ENCODE data around the gene TTN.
A peak's percentile ranks its signal among the peaks of the same experiment; 100 is the strongest.

The TTN gene

DNA sequence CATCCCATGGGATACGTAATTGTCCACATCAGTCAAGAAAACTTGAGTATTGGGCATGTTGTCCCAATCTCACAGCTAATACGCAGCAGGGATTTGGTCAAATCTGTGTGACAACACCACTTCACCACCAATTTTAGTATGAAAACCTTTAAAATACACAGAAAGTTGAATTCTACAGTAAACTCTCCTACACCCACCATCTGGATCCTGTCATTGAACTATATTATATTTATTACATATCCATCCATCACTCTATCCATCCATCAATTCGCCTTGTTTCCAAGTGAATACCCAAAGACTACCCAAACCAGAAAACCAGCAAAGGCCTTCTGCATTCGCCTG lies 328.0 kb downstream of the TTN start:
- DNase-seq (ENCODE audit: low read depth) = no peak

GRCh38 chr2:178478439-178479274 lies 328.6 kb downstream of the TTN start, which contains the start of gene FKBP7:
FKBP7 (minus strand) TSS chr2:178478600; CDS start chr2:178478499, 101 bp downstream.
- TF ChIP-seq, protein P1, sequence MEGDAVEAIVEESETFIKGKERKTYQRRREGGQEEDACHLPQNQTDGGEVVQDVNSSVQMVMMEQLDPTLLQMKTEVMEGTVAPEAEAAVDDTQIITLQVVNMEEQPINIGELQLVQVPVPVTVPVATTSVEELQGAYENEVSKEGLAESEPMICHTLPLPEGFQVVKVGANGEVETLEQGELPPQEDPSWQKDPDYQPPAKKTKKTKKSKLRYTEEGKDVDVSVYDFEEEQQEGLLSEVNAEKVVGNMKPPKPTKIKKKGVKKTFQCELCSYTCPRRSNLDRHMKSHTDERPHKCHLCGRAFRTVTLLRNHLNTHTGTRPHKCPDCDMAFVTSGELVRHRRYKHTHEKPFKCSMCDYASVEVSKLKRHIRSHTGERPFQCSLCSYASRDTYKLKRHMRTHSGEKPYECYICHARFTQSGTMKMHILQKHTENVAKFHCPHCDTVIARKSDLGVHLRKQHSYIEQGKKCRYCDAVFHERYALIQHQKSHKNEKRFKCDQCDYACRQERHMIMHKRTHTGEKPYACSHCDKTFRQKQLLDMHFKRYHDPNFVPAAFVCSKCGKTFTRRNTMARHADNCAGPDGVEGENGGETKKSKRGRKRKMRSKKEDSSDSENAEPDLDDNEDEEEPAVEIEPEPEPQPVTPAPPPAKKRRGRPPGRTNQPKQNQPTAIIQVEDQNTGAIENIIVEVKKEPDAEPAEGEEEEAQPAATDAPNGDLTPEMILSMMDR (IDR thresholded peaks at IDR 0.05; ENCODE audit: low read length, missing control alignments) = peak; percentile 62
- peak within 1 kb of the TSS; percentile 71 for H3K4me3 ChIP-seq (replicated peaks; ENCODE audit: low read depth, low read length)
- peak; percentile 78 for DNase-seq (ENCODE audit: low read depth)

More for the DNA sequence above, 328.0 kb downstream of the TTN start:
- TF ChIP-seq, protein P1 (IDR thresholded peaks at IDR 0.05; ENCODE audit: low read length, missing control alignments) = no peak
- H3K4me3 ChIP-seq (replicated peaks; ENCODE audit: low read depth, low read length) = peak overlapping the region; percentile 71

GRCh38 chr2:178478130-178478438 lies 329.1 kb downstream of the TTN start:
- TF ChIP-seq, protein P1 (IDR thresholded peaks at IDR 0.05; ENCODE audit: low read length, missing control alignments) = no peak
- peak; percentile 32 for DNase-seq (ENCODE audit: low read depth)
- peak overlapping the region; percentile 71 for H3K4me3 ChIP-seq (replicated peaks; ENCODE audit: low read depth, low read length)

DNA sequence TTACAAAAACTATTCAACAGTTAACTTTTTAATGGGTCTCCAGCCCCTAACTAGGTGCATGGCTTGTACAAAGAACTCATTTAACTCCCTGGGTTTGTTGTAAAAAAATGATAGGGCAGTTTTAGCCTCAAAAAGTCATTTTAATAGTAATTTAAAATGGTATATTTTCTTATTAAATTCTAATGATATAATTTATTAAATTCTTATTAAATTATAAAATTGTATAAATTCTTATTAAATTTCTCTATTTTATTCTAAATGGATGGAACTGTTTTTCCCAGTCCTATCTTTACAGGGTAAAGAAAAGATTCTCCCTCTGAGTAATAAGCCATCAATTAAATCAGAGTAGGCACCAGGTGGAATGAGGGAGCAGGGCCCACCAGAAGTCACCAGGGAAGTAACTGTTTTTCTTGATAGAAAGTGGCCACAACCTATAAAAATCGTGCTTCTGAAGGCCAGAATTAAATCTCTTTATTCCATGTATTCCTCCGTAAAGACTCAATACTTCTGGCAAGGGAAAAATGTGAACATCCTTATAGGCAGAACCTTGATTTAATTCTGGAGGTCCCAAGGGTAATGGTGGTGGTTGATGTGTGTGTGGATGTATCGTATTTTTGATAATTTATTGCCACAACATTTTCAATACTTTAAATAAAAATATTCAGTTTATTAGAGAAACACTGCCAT lies 329.6 kb downstream of the TTN start:
- TF ChIP-seq, protein P1 (IDR thresholded peaks at IDR 0.05; ENCODE audit: low read length, missing control alignments) = no peak
- DNase-seq (ENCODE audit: low read depth) = no peak
- H3K4me3 ChIP-seq (replicated peaks; ENCODE audit: low read depth, low read length) = peak overlapping the region; percentile 71

DNA sequence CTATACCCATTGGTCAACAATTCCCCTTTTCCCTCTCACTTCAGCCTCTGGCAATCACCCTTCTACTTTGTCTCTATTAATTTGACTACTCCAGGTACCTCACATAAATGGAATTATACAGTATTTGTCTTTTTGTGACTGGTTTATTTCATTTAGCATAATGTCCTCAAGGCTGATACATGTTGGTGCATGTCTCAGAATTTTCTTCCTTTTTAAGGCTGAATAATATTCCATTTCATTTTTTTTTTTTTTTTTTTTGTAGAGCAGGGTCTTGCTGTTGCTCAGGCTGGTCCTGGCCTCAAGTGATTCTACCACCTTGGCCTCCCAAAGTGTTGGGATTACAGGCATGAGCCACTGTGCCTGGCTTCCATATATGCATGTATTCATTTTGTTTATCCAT lies 330.7 kb downstream of the TTN start:
- no peak overlapping the region for H3K4me3 ChIP-seq (replicated peaks; ENCODE audit: low read depth, low read length)
- TF ChIP-seq, protein P1 (IDR thresholded peaks at IDR 0.05; ENCODE audit: low read length, missing control alignments) = no peak
- no peak for DNase-seq (ENCODE audit: low read depth)

All from fibroblast of pulmonary artery (primary cell).